ENCODE results near the gene MACROH2A1. TPM values are rescaled to one million over a fixed set of nuclear protein-coding genes. Genes with fewer than 3 reads are reported as not detected.

The MACROH2A1 gene
- total RNA-seq, 1 donor from 2014 or later: 254 TPM

DNA sequence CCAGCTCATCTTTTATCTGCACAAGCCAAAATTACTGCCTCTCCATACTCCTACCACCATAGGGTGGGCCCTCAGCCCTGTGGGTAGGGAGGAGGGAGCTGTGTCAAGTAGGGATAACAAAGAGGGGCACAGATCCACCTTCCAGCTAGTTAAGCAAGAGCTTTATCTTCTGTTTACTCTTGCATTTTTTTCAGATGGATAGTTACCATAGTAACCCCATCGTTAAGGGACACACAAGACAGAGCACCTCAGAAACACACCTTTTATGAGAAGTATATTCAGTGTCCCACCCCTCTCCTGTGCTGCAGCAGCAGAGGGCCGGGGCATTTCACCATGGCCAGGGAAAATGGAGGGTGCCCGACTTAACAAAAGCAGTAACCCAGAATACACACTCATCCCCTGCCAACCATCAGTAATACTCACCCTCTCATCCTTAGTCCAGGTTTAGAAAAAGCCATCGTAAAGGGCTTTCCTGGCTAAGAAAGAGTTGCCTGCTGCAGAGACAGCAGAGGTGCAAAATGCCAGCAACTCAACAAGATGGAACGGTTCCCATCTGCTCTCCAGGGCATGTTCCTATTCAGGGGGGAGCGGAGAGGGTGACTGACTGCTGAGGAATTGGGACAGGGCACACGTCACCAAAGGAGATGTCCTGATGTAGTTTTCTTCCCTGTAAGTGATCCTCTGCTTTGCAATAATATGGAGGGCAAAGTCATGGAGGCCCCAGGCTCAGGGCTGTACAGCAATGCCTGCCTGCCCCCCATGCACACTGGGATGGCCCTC is 25.1 kb downstream of the MACROH2A1 start:
- no peak overlapping the region for H3K4me3 Mint-ChIP-seq

DNA sequence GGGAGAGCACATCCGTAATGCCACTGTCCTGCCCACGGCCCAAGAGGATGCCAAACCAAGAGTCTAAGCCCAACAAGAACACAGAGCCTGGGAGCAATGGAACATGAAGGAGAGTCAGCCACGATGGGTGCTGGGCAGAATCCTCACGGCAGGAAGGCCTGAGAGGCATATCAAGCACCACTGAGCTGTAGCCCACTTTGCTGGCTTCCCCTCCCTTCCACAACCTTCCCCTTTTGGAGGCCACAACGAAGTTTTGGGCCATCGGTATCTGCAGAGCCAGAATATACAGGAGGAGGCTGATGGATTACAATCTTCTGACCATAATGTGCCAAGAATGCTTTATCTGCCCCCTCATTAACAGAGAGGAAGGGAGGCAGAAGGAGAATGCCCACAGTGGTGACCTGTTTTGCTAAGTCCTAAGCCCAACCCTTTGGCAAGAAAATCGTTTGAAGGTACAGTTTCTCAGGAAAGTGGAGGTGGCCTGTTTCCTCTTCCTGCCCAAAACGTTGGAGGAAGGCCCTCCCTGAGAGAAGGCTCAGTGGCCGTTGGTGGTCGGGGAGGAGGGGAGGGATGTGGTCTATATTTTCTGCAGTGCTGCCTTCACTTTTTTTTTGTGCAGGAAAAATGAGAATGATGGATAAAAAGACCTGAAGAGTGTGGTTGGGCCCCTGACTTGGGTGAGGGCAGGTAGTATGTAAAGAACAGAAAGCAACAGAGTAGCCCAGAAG is 26.2 kb downstream of the MACROH2A1 start:
- peak; percentile 48 for DNase-seq (ENCODE audit: extremely low spot score, unreplicated experiment)
- Mint-ChIP-seq H3K27me3 (no peaks in the 10 kb centered on the region), H3K4me1 (ENCODE audit: unreplicated experiment) (peaks cover 40% of the 10 kb centered on the region), H3K4me3 (no peak overlapping the region), H3K27ac (no peak overlapping the region), H3K9me3 (no peaks in the 10 kb centered on the region), H3K36me3 (peaks cover 30% of the 10 kb centered on the region)
- TF ChIP-seq, protein P1, sequence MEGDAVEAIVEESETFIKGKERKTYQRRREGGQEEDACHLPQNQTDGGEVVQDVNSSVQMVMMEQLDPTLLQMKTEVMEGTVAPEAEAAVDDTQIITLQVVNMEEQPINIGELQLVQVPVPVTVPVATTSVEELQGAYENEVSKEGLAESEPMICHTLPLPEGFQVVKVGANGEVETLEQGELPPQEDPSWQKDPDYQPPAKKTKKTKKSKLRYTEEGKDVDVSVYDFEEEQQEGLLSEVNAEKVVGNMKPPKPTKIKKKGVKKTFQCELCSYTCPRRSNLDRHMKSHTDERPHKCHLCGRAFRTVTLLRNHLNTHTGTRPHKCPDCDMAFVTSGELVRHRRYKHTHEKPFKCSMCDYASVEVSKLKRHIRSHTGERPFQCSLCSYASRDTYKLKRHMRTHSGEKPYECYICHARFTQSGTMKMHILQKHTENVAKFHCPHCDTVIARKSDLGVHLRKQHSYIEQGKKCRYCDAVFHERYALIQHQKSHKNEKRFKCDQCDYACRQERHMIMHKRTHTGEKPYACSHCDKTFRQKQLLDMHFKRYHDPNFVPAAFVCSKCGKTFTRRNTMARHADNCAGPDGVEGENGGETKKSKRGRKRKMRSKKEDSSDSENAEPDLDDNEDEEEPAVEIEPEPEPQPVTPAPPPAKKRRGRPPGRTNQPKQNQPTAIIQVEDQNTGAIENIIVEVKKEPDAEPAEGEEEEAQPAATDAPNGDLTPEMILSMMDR (conservative IDR thresholded peaks at IDR 0.05): no peak

More for the DNA sequence above, 25.1 kb downstream of the MACROH2A1 start:
- H3K4me1 Mint-ChIP-seq (ENCODE audit: unreplicated experiment): peaks cover 51% of the 10 kb centered on the region
- TF ChIP-seq, protein P1 (conservative IDR thresholded peaks at IDR 0.05): no peak
- no peaks in the 10 kb centered on the region for H3K9me3 Mint-ChIP-seq
- H3K27ac Mint-ChIP-seq: no peak overlapping the region
- no peak for DNase-seq (ENCODE audit: extremely low spot score, unreplicated experiment)
- no peaks in the 10 kb centered on the region for H3K27me3 Mint-ChIP-seq
- H3K36me3 Mint-ChIP-seq: peaks cover 28% of the 10 kb centered on the region

DNA sequence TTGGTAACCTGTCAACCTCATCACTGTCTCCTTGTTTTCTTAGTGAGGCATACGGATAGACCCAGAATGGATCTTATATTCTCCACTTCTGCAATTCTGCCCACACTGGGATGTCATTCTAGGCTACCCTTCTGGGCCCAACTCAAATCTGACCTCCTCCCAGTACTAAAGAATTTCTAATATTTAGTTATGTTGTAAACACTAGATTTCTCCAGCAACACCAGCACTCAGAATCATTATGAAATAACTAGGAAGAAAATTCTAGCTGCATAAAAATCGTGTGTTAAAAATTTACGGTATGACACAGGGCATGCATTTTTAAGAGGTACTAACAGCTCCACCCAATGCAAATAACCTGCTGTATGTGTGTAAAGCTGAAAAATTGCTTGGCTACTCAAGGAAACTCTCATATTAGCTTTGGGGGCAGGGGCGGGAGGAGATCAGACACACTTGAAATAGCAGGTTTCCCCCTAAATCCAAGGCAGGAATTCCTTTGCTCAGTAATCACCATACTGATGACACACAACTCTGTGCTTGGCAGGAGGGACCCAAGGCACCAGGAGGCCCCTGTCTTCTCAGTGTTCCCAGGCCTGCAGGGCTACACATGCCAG is 27.3 kb downstream of the MACROH2A1 start:
- no peaks in the 10 kb centered on the region for H3K27me3 Mint-ChIP-seq
- H3K36me3 Mint-ChIP-seq: peaks cover 32% of the 10 kb centered on the region
- TF ChIP-seq, protein P1 (conservative IDR thresholded peaks at IDR 0.05): no peak
- H3K9me3 Mint-ChIP-seq: no peaks in the 10 kb centered on the region
- peaks cover 29% of the 10 kb centered on the region for H3K4me1 Mint-ChIP-seq (ENCODE audit: unreplicated experiment)
- DNase-seq (ENCODE audit: extremely low spot score, unreplicated experiment): peak; percentile 37
- H3K27ac Mint-ChIP-seq: no peak overlapping the region
- H3K4me3 Mint-ChIP-seq: no peak overlapping the region

DNA sequence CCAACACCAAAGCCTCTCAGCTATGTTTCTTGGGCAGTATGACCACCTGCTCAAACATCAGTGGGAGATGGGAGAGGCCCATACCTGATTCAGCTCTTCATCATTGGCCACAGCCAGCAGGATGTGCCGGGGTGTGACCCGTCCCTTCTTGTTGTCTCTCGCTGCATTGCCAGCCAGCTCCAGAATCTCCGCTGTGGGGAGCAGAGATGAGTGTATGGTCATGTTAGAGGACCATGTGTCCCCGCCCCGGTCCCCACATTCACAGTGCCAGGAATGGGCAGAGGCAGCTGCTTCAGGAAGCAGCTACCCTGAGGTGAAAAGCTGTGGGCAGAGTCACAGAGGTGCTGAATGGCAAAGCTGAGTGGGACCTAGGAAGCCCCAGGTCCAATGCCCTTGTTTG is 29.1 kb downstream of the MACROH2A1 start:
- peaks cover 12% of the 10 kb centered on the region for H3K4me1 Mint-ChIP-seq (ENCODE audit: unreplicated experiment)
- peaks cover 27% of the 10 kb centered on the region for H3K36me3 Mint-ChIP-seq
- H3K27ac Mint-ChIP-seq: no peak overlapping the region
- peak; percentile 45 for DNase-seq (ENCODE audit: extremely low spot score, unreplicated experiment)
- H3K27me3 Mint-ChIP-seq: no peaks in the 10 kb centered on the region
- H3K4me3 Mint-ChIP-seq: no peak overlapping the region
- TF ChIP-seq, protein P1 (conservative IDR thresholded peaks at IDR 0.05): no peak
- H3K9me3 Mint-ChIP-seq: no peaks in the 10 kb centered on the region

- TF ChIP-seq, protein P1 (conservative IDR thresholded peaks at IDR 0.05): no peak
- H3K4me3 Mint-ChIP-seq: no peak overlapping the region
- H3K36me3 Mint-ChIP-seq: peaks cover 36% of the 10 kb centered on the region
- no peak for DNase-seq (ENCODE audit: extremely low spot score, unreplicated experiment)
- H3K27me3 Mint-ChIP-seq: no peaks in the 10 kb centered on the region
- H3K4me1 Mint-ChIP-seq (ENCODE audit: unreplicated experiment): peaks cover 7% of the 10 kb centered on the region
- H3K9me3 Mint-ChIP-seq: no peaks in the 10 kb centered on the region
- no peak overlapping the region for H3K27ac Mint-ChIP-seq
Observed at GRCh38 chr5:135367554-135367953, 31.5 kb downstream of the MACROH2A1 start.
